GM23338 (cell line): Measurements from ENCODE around the gene FYTTD1.

Experiments
- EZH2 ChIP-seq: fragments of 200-600 bp; sonication (generic); IDR thresholded peaks from one replicate; pipeline ENCODE4 v1.8.0; 2017; ENCODE audit warnings: antibody characterized with exemption, mild to moderate bottlenecking, low read depth; ENCODE audit not compliant: unreplicated experiment
- EZH2phosphoT487 ChIP-seq: fragments of 200-600 bp; sonication (generic); IDR thresholded peaks from one replicate; pipeline ENCODE4 v1.8.1; 2018; ENCODE audit warnings: antibody characterized with exemption; ENCODE audit not compliant: unreplicated experiment
- POLR2AphosphoS5 ChIP-seq: IDR thresholded peaks from 2 replicates; pipeline ENCODE4 v1.6.1; 2016; ENCODE audit warnings: antibody characterized with exemption, low read depth
- ZNF331 ChIP-seq: fragments of 250-450 bp; sonication (Bioruptor Pico); IDR thresholded peaks from 2 replicates; pipeline ENCODE4 v1.5.0; 2020; ENCODE audit warnings: low read depth, mild to moderate bottlenecking, moderate library complexity
- TF ChIP-seq, protein P1 (sequence below), 2 experiments: fragments of 200-600 bp in 1 of 2; sonication (generic) in 1 of 2; conservative IDR thresholded peaks; 2 replicates each; pipeline versions ENCODE4 v1.5.1 to v1.6.1; 2016 to 2017; ENCODE audit warnings: antibody characterized with exemption in 2 of 2, low read depth in 2 of 2, mild to moderate bottlenecking in 2 of 2, moderate library complexity in 1 of 2
- TF ChIP-seq, protein P2 (sequence below): IDR thresholded peaks from one replicate; pipeline ENCODE4 v1.6.1; 2018; ENCODE audit warnings: antibody characterized with exemption; ENCODE audit not compliant: unreplicated experiment
- TF ChIP-seq, protein P3 (sequence below): IDR thresholded peaks from 2 replicates; pipeline ENCODE4 v1.6.1; 2016; ENCODE audit warnings: antibody characterized with exemption

DNA sequence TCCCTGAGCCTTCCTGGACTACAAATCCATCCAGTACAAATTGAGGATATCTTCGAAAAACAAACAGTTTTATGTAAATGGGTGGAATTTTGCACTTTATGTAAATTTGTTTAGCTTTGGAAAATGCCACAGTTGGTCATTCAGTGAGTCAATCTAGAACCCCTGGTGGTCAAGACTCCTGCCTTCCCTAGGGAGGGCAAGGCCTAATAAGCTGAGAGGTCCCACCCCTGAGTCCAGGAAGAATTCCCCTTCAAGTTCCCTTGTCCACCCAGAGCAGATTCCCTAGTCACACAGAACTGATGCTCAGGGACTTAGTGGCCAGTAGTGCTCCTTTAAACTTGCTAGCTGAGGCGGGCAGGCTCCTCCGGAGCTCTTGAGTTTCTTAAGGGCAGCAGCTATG, 6.9 kb upstream of the FYTTD1 start:
- TF ChIP-seq, protein P1, sequence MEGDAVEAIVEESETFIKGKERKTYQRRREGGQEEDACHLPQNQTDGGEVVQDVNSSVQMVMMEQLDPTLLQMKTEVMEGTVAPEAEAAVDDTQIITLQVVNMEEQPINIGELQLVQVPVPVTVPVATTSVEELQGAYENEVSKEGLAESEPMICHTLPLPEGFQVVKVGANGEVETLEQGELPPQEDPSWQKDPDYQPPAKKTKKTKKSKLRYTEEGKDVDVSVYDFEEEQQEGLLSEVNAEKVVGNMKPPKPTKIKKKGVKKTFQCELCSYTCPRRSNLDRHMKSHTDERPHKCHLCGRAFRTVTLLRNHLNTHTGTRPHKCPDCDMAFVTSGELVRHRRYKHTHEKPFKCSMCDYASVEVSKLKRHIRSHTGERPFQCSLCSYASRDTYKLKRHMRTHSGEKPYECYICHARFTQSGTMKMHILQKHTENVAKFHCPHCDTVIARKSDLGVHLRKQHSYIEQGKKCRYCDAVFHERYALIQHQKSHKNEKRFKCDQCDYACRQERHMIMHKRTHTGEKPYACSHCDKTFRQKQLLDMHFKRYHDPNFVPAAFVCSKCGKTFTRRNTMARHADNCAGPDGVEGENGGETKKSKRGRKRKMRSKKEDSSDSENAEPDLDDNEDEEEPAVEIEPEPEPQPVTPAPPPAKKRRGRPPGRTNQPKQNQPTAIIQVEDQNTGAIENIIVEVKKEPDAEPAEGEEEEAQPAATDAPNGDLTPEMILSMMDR (conservative IDR thresholded peaks at IDR 0.05; ENCODE audit: low read depth in 2 of 2) = no peak
- TF ChIP-seq EZH2 (no peak), ZNF331 (no peak), POLR2AphosphoS5 (no peak), EZH2phosphoT487 (no peak)
- TF ChIP-seq, protein P2, sequence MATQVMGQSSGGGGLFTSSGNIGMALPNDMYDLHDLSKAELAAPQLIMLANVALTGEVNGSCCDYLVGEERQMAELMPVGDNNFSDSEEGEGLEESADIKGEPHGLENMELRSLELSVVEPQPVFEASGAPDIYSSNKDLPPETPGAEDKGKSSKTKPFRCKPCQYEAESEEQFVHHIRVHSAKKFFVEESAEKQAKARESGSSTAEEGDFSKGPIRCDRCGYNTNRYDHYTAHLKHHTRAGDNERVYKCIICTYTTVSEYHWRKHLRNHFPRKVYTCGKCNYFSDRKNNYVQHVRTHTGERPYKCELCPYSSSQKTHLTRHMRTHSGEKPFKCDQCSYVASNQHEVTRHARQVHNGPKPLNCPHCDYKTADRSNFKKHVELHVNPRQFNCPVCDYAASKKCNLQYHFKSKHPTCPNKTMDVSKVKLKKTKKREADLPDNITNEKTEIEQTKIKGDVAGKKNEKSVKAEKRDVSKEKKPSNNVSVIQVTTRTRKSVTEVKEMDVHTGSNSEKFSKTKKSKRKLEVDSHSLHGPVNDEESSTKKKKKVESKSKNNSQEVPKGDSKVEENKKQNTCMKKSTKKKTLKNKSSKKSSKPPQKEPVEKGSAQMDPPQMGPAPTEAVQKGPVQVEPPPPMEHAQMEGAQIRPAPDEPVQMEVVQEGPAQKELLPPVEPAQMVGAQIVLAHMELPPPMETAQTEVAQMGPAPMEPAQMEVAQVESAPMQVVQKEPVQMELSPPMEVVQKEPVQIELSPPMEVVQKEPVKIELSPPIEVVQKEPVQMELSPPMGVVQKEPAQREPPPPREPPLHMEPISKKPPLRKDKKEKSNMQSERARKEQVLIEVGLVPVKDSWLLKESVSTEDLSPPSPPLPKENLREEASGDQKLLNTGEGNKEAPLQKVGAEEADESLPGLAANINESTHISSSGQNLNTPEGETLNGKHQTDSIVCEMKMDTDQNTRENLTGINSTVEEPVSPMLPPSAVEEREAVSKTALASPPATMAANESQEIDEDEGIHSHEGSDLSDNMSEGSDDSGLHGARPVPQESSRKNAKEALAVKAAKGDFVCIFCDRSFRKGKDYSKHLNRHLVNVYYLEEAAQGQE = no peak
- TF ChIP-seq, protein P3, sequence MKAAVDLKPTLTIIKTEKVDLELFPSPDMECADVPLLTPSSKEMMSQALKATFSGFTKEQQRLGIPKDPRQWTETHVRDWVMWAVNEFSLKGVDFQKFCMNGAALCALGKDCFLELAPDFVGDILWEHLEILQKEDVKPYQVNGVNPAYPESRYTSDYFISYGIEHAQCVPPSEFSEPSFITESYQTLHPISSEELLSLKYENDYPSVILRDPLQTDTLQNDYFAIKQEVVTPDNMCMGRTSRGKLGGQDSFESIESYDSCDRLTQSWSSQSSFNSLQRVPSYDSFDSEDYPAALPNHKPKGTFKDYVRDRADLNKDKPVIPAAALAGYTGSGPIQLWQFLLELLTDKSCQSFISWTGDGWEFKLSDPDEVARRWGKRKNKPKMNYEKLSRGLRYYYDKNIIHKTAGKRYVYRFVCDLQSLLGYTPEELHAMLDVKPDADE = no peak
